ENCODE results near the gene EFR3B.
A peak's percentile ranks its signal among the peaks of the same experiment; 100 is the strongest.

EFR3B gene

GRCh38 chr2:25174192-25174861, 132.5 kb downstream of the EFR3B start:
- no peaks in the 10 kb centered on the region for H3K9me3 ChIP-seq
- peaks cover 14% of the 10 kb centered on the region for H3K27me3 ChIP-seq

GRCh38 chr2:25176138-25176537, 134.3 kb downstream of the EFR3B start:
- TF ChIP-seq Cebpa-rat (IDR thresholded peaks at IDR 0.05), result no peak
- no peak overlapping the region for H3K9ac ChIP-seq
- H3K36me3 ChIP-seq, result no peaks in the 10 kb centered on the region
- no peaks in the 10 kb centered on the region for H3K9me3 ChIP-seq
- H3K27ac ChIP-seq, result no peak overlapping the region
- no peaks in the 10 kb centered on the region for H4K20me1 ChIP-seq
- H3K27me3 ChIP-seq, result no peaks in the 10 kb centered on the region
- H3K4me2 ChIP-seq, result no peak overlapping the region
- no peak overlapping the region for H3K4me3 ChIP-seq
- H3K4me1 ChIP-seq, result peaks cover 13% of the 10 kb centered on the region; the same call in 1 of the 2 replicates

More at GRCh38 chr2:25174192-25174861, 132.5 kb downstream of the EFR3B start:
- 0 out of 2 replicates have a peak overlapping the region, but pooled peaks have one; percentile 37 for H3K4me2 ChIP-seq
- H3K36me3 ChIP-seq, result no peaks in the 10 kb centered on the region
- H3K9ac ChIP-seq, result no peak overlapping the region
- H4K20me1 ChIP-seq, result peaks cover 1% of the 10 kb centered on the region; the same call in 1 of the 2 replicates
- H3K27ac ChIP-seq, result no peak overlapping the region
- no peak for TF ChIP-seq Cebpa-rat (IDR thresholded peaks at IDR 0.05)
- peaks cover 13% of the 10 kb centered on the region; the same call in 1 of the 2 replicates for H3K4me1 ChIP-seq
- H3K4me3 ChIP-seq, result no peak overlapping the region

GRCh38 chr2:25176541-25177181, 134.8 kb downstream of the EFR3B start:
- no peak for TF ChIP-seq Cebpa-rat (IDR thresholded peaks at IDR 0.05)
- Histone ChIP-seq H3K36me3 (no peaks in the 10 kb centered on the region), H3K27me3 (no peaks in the 10 kb centered on the region), H3K9ac (no peak overlapping the region), H3K9me3 (no peaks in the 10 kb centered on the region), H3K4me1 (peaks cover 13% of the 10 kb centered on the region; the same call in 1 of the 2 replicates), H3K27ac (no peak overlapping the region), H3K4me2 (no peak overlapping the region), H4K20me1 (no peaks in the 10 kb centered on the region), H3K4me3 (no peak overlapping the region)

- Histone ChIP-seq H3K4me2 (no peak overlapping the region), H4K20me1 (no peaks in the 10 kb centered on the region), H3K4me1 (peaks cover 13% of the 10 kb centered on the region; the same call in 1 of the 2 replicates), H3K4me3 (no peak overlapping the region), H3K9ac (no peak overlapping the region), H3K9me3 (no peaks in the 10 kb centered on the region), H3K27me3 (no peaks in the 10 kb centered on the region), H3K36me3 (no peaks in the 10 kb centered on the region), H3K27ac (no peak overlapping the region)
- TF ChIP-seq Cebpa-rat (IDR thresholded peaks at IDR 0.05), result no peak
Observed at GRCh38 chr2:25177211-25177611, 135.3 kb downstream of the EFR3B start.

GRCh38 chr2:25178976-25179375, 137.1 kb downstream of the EFR3B start:
- H3K27me3 ChIP-seq, result no peaks in the 10 kb centered on the region
- H3K27ac ChIP-seq, result no peak overlapping the region
- H3K9me3 ChIP-seq, result no peaks in the 10 kb centered on the region
- H3K36me3 ChIP-seq, result no peaks in the 10 kb centered on the region
- H4K20me1 ChIP-seq, result no peaks in the 10 kb centered on the region
- no peak overlapping the region for H3K9ac ChIP-seq
- no peak for TF ChIP-seq Cebpa-rat (IDR thresholded peaks at IDR 0.05)
- H3K4me2 ChIP-seq, result no peak overlapping the region
- H3K4me1 ChIP-seq, result no peaks in the 10 kb centered on the region
- H3K4me3 ChIP-seq, result no peak overlapping the region

GRCh38 chr2:25184254-25184653, 142.4 kb downstream of the EFR3B start:
- no peak for TF ChIP-seq Cebpa-rat (IDR thresholded peaks at IDR 0.05)
- Histone ChIP-seq H3K27me3 (no peaks in the 10 kb centered on the region), H3K4me1 (peaks cover 7% of the 10 kb centered on the region; the same call in 1 of the 2 replicates), H3K36me3 (no peaks in the 10 kb centered on the region), H3K9me3 (no peaks in the 10 kb centered on the region), H4K20me1 (no peaks in the 10 kb centered on the region), H3K4me2 (no peak overlapping the region), H3K27ac (no peak overlapping the region), H3K4me3 (no peak overlapping the region), H3K9ac (no peak overlapping the region)

GRCh38 chr2:25187729-25188350, 146.0 kb downstream of the EFR3B start:
- Histone ChIP-seq H3K9me3 (no peaks in the 10 kb centered on the region), H3K9ac (no peak overlapping the region), H3K4me3 (no peak overlapping the region), H3K36me3 (no peaks in the 10 kb centered on the region), H3K4me2 (peak overlapping the region; percentile 40; the same call in 1 of the 2 replicates), H4K20me1 (no peaks in the 10 kb centered on the region), H3K4me1 (peaks cover 19% of the 10 kb centered on the region), H3K27me3 (no peaks in the 10 kb centered on the region), H3K27ac (no peak overlapping the region)
- TF ChIP-seq Cebpa-rat (IDR thresholded peaks at IDR 0.05), result no peak

- Histone ChIP-seq H3K4me2 (peak overlapping the region; percentile 40; the same call in 1 of the 2 replicates), H3K36me3 (no peaks in the 10 kb centered on the region), H3K27me3 (no peaks in the 10 kb centered on the region), H3K27ac (no peak overlapping the region), H4K20me1 (no peaks in the 10 kb centered on the region), H3K4me1 (peaks cover 19% of the 10 kb centered on the region), H3K9me3 (no peaks in the 10 kb centered on the region), H3K4me3 (no peak overlapping the region), H3K9ac (no peak overlapping the region)
- no peak for TF ChIP-seq Cebpa-rat (IDR thresholded peaks at IDR 0.05)
Observed at GRCh38 chr2:25188405-25188804, 146.5 kb downstream of the EFR3B start.

- Histone ChIP-seq H3K9ac (no peak overlapping the region), H3K27ac (no peak overlapping the region), H3K9me3 (no peaks in the 10 kb centered on the region), H3K4me2 (no peak overlapping the region), H3K27me3 (no peaks in the 10 kb centered on the region), H4K20me1 (no peaks in the 10 kb centered on the region), H3K36me3 (no peaks in the 10 kb centered on the region), H3K4me3 (no peak overlapping the region), H3K4me1 (peaks cover 19% of the 10 kb centered on the region)
- TF ChIP-seq Cebpa-rat (IDR thresholded peaks at IDR 0.05), result no peak
Observed at GRCh38 chr2:25190536-25190935, 148.7 kb downstream of the EFR3B start.

- no peaks in the 10 kb centered on the region for H3K27me3 ChIP-seq
- no peak overlapping the region for H3K9ac ChIP-seq
- no peaks in the 10 kb centered on the region for H4K20me1 ChIP-seq
- H3K36me3 ChIP-seq, result no peaks in the 10 kb centered on the region
- H3K4me2 ChIP-seq, result no peak overlapping the region
- no peaks in the 10 kb centered on the region for H3K9me3 ChIP-seq
- H3K4me3 ChIP-seq, result no peak overlapping the region
- no peak for TF ChIP-seq Cebpa-rat (IDR thresholded peaks at IDR 0.05)
- H3K27ac ChIP-seq, result no peak overlapping the region
- H3K4me1 ChIP-seq, result peaks cover 35% of the 10 kb centered on the region
Observed at GRCh38 chr2:25194576-25195122, 152.8 kb downstream of the EFR3B start.

All from BLaER1 (cell line).